ENCODE data around the gene MYOZ2. TPM values are rescaled to one million over a fixed set of nuclear protein-coding genes. Genes with fewer than 3 reads are reported as not detected.

The MYOZ2 gene
- total and polyA plus RNA-seq, 2 of the 4 experiments (the other 2 are of a cell fraction), result 0.17 to 0.18 TPM

DNA sequence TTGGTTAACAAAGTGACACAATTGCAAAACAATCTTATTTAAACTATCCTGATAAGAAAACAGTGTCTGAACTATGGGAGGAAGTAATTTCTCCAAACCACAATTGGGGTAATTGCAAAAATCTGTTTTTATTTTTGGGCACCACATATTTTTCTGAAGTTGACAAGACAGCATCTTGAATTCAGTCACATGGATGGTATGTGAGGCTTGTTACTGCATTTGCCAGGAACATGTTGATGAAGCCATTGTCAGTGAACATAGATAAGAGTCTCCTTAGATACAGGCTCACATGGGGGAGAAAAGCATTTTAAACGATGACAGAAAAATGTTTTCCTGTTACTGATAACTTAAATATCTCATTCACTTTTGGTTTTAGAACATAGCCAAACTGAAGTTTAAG is 71.4 kb downstream of the MYOZ2 start:
- Histone ChIP-seq H3K9ac (ENCODE audit: low read depth, low read length) (no peak overlapping the region), H3K56ac (ENCODE audit: extremely low read depth, insufficient read depth, low read length) (no peak overlapping the region), H3K23ac (ENCODE audit: low read depth, low read length) (no peak overlapping the region), H2BK120ac (ENCODE audit: low read depth, low read length) (peak overlapping the region; percentile 76; the same call in 1 of the 2 replicates), H3K4me1 (ENCODE audit: control insufficient read depth, insufficient read depth, low read length) (peaks cover 3% of the 10 kb centered on the region; the same call in 1 of the 2 replicates), H2BK15ac (ENCODE audit: low read depth, low read length) (no peak overlapping the region; the same call in 2 of the 3 replicates), H2AK5ac (ENCODE audit: low read depth, low read length) (peak overlapping the region; percentile 66; the same call in 1 of the 2 replicates), H4K91ac (ENCODE audit: insufficient read depth, low read depth, low read length) (no peak overlapping the region), H3K4ac (ENCODE audit: low read depth, low read length) (no peak overlapping the region), H3K9me3 (ENCODE audit: control insufficient read depth, insufficient read depth, low read length) (no peaks in the 10 kb centered on the region), H3K4me2 (ENCODE audit: low read depth, low read length) (peak overlapping the region; percentile 60; the same call in 1 of the 2 replicates), H2BK20ac (ENCODE audit: low read depth, low read length) (peak overlapping the region; percentile 53; the same call in 1 of the 2 replicates), H2AK9ac (replicated peaks; ENCODE audit: low read depth, low read length, poor library complexity) (no peak overlapping the region), H3K9me1 (ENCODE audit: insufficient read depth, low read length) (peaks cover 4% of the 10 kb centered on the region; the same call in 1 of the 2 replicates), H2AFZ (replicated peaks; ENCODE audit: low read length, poor library complexity) (no peak overlapping the region), H3K36me3 (ENCODE audit: control insufficient read depth, insufficient read depth, low read length) (no peaks in the 10 kb centered on the region), H3K18ac (ENCODE audit: low read depth, low read length) (no peak overlapping the region), H4K20me1 (ENCODE audit: insufficient read depth, low read length) (no peaks in the 10 kb centered on the region), H3K14ac (replicated peaks; ENCODE audit: low read depth, low read length) (peak overlapping the region; percentile 77; the same call in 1 of the 2 replicates), H4K8ac (ENCODE audit: low read depth in 2 of 2, low read length in 2 of 2) (peak overlapping the region in 1 of 2 experiments; percentile 36; a peak in 1 of 4 replicates), H3K4me3 (ENCODE audit: insufficient read depth, low read depth, low read length) (no peak overlapping the region), H4K5ac (ENCODE audit: low read depth, low read length) (no peak overlapping the region), H3K27ac (ENCODE audit: insufficient read depth, low read length) (no peak overlapping the region), H3K79me1 (ENCODE audit: low read depth in 1 of 2, low read length in 2 of 2) (peaks cover 4 to 12% of the 10 kb centered on the region in 2 experiments; a peak in 3 of 4 replicates), H3K27me3 (ENCODE audit: control insufficient read depth, insufficient read depth, low read length) (no peaks in the 10 kb centered on the region), H2BK5ac (ENCODE audit: low read depth, low read length, poor library complexity, severe bottlenecking) (peak overlapping the region; percentile 72)
- no peak for TF ChIP-seq MXI1 (IDR thresholded peaks at IDR 0.05; ENCODE audit: borderline replicate concordance, low read depth, low read length)
- no peak for TF ChIP-seq RCOR1 (IDR thresholded peaks at IDR 0.05; ENCODE audit: insufficient replicate concordance, low read length)
- no peak for TF ChIP-seq POLR2A (IDR thresholded peaks at IDR 0.05; ENCODE audit: low read depth, low read length)
- TF ChIP-seq, protein P1, sequence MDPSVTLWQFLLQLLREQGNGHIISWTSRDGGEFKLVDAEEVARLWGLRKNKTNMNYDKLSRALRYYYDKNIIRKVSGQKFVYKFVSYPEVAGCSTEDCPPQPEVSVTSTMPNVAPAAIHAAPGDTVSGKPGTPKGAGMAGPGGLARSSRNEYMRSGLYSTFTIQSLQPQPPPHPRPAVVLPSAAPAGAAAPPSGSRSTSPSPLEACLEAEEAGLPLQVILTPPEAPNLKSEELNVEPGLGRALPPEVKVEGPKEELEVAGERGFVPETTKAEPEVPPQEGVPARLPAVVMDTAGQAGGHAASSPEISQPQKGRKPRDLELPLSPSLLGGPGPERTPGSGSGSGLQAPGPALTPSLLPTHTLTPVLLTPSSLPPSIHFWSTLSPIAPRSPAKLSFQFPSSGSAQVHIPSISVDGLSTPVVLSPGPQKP (IDR thresholded peaks at IDR 0.05; ENCODE audit: borderline replicate concordance, low read depth, low read length), result no peak
- TF ChIP-seq CHD1 (IDR thresholded peaks at IDR 0.05; ENCODE audit: low read depth, low read length), result no peak
- TF ChIP-seq SMC3 (IDR thresholded peaks at IDR 0.05; ENCODE audit: low read depth, low read length), result no peak
- TF ChIP-seq MAZ (IDR thresholded peaks at IDR 0.05; ENCODE audit: borderline replicate concordance, low read depth, low read length), result no peak
- no peak for TF ChIP-seq CEBPB (IDR thresholded peaks at IDR 0.05; ENCODE audit: low read depth, low read length)
- no peak for TF ChIP-seq FOS (IDR thresholded peaks at IDR 0.05; ENCODE audit: low read depth, low read length)
- no peak for TF ChIP-seq RFX5 (IDR thresholded peaks at IDR 0.05; ENCODE audit: low read depth, low read length)
- no peak for TF ChIP-seq NFE2L2 (IDR thresholded peaks at IDR 0.05; ENCODE audit: low read depth, low read length)
- TF ChIP-seq, protein P2, sequence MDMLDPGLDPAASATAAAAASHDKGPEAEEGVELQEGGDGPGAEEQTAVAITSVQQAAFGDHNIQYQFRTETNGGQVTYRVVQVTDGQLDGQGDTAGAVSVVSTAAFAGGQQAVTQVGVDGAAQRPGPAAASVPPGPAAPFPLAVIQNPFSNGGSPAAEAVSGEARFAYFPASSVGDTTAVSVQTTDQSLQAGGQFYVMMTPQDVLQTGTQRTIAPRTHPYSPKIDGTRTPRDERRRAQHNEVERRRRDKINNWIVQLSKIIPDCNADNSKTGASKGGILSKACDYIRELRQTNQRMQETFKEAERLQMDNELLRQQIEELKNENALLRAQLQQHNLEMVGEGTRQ (IDR thresholded peaks at IDR 0.05; ENCODE audit: low read depth, low read length), result no peak
- TF ChIP-seq, protein P3, sequence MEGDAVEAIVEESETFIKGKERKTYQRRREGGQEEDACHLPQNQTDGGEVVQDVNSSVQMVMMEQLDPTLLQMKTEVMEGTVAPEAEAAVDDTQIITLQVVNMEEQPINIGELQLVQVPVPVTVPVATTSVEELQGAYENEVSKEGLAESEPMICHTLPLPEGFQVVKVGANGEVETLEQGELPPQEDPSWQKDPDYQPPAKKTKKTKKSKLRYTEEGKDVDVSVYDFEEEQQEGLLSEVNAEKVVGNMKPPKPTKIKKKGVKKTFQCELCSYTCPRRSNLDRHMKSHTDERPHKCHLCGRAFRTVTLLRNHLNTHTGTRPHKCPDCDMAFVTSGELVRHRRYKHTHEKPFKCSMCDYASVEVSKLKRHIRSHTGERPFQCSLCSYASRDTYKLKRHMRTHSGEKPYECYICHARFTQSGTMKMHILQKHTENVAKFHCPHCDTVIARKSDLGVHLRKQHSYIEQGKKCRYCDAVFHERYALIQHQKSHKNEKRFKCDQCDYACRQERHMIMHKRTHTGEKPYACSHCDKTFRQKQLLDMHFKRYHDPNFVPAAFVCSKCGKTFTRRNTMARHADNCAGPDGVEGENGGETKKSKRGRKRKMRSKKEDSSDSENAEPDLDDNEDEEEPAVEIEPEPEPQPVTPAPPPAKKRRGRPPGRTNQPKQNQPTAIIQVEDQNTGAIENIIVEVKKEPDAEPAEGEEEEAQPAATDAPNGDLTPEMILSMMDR (conservative IDR thresholded peaks at IDR 0.05; ENCODE audit: low read depth, low read length), result no peak
- dilution Hi-C loops (cut with HindIII; ENCODE audit: low sequenced_read_pairs, unreplicated experiment) (no loop called here), in situ Hi-C loops (cut with MboI; ENCODE audit: low sequenced_read_pairs) (no loop called here), intact Hi-C loops (cut with micrococcal nuclease) (no loop called here)
- no CpG with 5 or more reads among the region's 1 CpG for WGBS, 2 experiments (ENCODE audit: extremely low coverage in 2 of 2, insufficient read length in 1 of 2)
- DNase-seq (peak; percentile 50), ATAC-seq (ENCODE audit: low read depth) (no peak)
- no TSS peak for BruUV-seq (replicated peaks)
- CTCF ChIA-PET, result no interaction called here
- POLR2A ChIA-PET (ENCODE audit: unreplicated experiment), result no interaction called here
